NCI-H1436 (cell line): ENCODE results near the gene SLC4A3.
A peak's percentile ranks its signal among the peaks of the same experiment; 100 is the strongest.

Source experiments
- DNase-seq: peaks from one replicate; lab custom pipeline; 2025; lab: John Stamatoyannopoulos, UW

SLC4A3 gene

GRCh38 chr2:219631904-219632759 is 4.7 kb downstream of the SLC4A3 start:
- no peak for DNase-seq

DNA sequence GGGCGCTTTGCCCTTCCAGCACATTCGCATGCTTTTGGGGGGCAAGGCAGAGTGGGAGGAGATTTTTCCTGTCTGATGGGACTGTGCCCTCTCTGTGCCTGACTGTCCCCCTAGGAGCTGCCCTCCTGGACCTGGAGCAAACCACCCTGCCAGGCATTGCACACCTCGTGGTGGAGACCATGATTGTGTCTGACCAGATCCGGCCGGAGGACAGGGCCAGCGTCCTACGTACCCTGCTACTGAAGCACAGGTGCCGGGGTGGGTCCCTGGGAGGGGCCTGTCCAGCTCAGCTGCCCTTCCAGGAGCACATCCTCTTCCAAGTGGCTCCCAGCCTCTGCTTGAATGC is 5.3 kb downstream of the SLC4A3 start:
- no peak for DNase-seq

- no peak for DNase-seq
These were observed 6.0 kb downstream of the SLC4A3 start for GRCh38 chr2:219633276-219634065.

GRCh38 chr2:219634171-219634940 is 6.9 kb downstream of the SLC4A3 start:
- DNase-seq: no peak

- DNase-seq: no peak
These were observed 7.7 kb downstream of the SLC4A3 start for GRCh38 chr2:219634951-219635751.

DNA sequence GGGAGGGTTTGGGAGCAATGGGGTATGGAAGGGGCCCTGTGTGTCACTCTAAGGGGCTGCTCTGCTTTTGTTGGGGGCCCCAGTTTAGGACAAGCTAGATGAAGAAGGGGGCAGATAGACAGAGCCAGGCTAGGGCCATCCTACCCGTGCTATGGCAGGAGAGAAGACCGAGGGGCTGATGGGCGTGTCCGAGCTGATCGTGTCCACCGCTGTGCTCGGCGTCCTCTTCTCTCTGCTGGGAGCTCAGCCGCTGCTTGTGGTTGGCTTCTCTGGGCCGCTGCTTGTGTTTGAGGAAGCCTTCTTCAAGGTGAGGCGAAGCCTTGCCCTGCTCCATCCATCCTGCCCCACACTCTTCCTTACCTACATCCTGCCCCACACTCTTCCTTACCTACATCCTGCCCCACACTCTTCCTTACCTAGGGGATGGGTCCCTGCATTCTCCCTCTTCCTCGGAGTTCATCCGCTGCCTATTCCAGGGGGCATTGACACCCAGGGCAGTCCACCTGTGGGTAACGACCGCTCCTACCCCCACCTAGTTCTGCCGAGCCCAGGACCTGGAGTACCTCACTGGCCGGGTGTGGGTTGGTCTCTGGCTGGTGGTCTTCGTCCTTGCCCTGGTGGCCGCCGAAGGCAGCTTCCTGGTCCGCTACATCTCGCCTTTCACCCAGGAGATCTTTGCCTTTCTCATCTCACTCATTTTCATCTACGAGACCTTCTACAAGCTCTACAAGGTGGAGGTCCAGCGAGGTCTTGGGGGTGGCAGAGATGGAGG is 8.9 kb downstream of the SLC4A3 start:
- no peak for DNase-seq

DNA sequence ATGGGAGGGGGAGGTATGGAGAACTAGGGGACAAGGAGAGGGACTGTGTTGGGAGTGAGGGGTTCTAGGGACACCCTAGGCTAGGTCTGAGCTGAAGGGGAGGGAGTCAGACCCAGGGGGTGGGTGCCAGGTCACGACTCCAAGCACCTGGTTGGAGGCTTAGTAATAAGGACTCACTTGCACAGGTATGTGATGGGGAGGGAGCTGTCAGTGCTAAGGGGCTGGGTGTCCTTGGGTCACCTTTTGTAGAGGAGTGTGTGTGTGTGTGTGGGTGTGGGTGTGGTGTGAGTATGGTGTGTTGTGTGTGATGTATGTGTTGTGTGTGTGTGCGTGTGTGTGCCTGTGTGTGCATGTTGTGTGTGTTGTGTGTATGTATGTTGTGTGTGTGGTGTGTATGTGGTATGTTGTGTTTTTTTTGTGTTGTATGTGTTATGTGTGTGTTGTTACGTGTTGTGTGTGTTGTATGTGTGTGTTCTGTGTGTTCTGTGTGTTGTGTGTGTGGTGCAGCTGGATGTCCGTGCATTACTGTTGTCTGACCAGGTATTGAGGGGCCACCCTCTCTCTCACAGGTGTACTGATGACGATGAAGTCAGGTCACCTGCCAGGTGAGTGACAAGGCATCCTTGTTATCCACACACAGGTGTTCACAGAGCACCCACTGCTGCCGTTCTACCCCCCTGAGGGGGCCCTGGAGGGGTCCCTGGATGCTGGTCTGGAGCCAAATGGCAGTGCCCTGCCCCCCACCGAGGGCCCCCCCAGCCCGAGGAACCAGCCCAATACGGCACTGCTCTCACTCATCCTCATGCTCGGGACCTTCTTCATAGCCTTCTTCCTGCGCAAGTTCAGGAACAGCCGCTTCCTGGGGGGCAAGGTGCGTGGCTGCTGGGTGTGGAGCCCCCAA is 9.8 kb downstream of the SLC4A3 start:
- DNase-seq: no peak

DNA sequence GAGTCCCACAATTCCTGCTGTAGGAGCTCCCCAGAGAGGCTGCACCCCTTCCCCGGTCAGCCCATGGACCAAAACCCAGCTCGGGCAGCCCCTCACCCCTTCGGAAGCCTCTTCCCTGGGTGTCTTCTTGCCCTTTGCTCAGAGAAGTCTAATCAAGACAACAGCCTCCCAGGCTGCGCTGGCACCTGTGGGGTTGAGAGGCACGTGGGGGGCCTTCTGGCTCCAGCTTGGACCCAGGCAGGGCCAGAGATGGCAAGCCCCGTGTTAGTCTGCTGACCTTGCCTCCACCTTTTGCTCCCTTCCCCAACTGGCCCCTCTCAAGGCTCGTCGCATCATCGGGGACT is 10.4 kb downstream of the SLC4A3 start:
- DNase-seq: no peak

GRCh38 chr2:219638217-219638947 is 11.0 kb downstream of the SLC4A3 start:
- DNase-seq: no peak

GRCh38 chr2:219638948-219639755 is 11.7 kb downstream of the SLC4A3 start:
- no peak for DNase-seq

DNA sequence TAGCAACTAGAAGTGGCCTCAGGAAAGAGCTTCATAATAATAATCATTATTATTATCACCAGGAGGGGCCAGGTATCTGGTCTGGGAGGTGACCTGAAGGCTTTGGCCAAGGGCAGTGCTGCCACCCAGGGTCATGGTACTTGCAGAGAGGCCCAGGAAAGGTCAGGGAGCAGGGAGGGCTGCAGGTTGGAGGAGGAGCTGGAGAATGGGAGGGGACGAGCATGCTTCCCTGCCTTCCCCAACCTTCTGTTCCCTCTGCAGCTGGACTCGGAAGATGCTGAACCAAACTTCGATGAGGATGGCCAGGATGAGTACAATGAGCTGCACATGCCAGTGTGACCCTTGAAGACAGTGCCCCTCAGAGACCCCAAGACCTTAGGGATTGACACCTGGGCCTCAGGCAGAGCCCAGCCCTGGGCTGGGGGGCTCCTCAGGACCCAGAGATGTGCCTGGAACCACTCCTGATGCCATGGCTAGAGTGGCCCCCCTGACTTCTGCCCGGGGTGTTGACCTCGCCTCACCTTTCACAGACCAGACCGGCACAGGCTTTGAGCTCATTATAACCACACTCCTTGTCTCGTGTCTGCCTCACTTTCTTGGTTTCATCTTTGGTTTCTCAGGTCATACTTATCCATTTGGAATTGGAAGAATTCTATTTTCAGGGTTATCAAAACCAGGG is 14.1 kb downstream of the SLC4A3 start:
- DNase-seq: no peak

DNA sequence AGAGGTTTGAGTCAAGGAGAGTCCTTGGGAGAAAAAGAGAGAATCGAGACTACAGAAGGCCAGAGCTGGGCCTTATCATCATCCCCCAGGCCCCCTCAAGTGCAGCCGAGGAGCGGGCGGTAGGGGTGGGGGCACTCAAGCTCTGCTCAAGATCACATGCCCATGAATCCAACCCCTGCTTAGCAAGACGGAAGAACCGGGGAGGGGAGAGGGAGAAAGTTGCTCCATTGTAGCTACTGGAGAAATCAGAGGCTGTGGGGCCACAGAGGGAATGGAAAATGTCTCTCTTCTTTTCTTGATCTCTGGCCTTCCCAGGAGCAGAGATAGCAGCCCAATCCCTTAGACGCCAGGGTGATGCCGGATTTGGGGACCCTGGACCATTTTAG is 14.6 kb downstream of the SLC4A3 start:
- no peak for DNase-seq

DNA sequence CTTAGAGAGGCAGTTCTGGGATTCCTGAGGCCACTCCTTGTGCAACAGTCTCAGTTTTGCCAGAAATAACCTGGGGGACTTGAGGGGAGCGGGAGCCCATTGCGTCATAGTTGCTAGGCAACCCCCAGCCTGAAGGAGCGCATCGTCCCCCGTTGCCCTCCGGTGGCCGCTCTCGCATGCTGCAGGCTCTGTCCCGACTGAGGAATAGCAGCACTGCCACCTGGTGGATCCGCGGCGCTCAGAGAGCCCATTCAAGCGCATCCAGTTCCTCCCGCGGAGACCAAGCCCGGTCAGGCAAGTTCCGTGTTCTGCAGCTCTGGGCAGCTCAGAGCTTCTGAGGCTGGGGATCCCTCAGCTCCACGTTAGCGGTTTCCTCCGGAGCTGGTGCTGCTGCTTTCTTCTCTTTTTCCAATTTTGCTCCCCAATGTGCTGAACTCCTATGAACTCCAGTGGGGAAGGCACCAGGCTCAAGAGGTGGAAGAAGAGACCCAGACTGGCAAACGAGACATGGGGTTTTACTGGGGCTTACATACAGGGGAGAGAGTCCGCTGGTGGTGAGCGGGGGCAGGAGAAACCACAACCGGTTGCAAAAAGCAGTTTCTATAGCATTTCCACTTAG is 15.1 kb downstream of the SLC4A3 start:
- DNase-seq: peak; percentile 92

DNA sequence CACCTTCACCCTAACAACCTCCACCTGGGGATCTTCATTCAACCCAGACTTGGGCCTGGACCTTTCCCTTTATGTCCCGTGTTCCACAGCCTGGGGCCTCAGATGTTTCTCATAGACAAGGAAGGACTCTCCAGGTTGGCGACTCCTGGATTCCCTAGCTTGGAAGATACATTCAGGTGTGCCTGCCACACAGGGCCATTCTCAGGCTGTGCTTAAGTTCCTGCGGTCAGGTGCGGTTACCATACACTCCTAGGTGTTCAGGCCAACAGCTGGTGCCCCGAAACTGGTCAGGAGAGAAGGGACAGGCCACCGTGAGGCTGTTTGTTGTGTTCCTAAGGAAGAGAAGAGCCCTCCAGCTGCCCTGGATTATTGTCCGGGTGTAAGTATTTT is 15.6 kb downstream of the SLC4A3 start:
- no peak for DNase-seq

GRCh38 chr2:219643788-219644398 is 16.5 kb downstream of the SLC4A3 start:
- no peak for DNase-seq

- no peak for DNase-seq
These were observed 17.5 kb downstream of the SLC4A3 start for GRCh38 chr2:219644801-219645480.
